Effector memory CD8-positive, alpha-beta T cell (primary cell): ENCODE data around the gene SCNN1A.
A peak's percentile ranks its signal among the peaks of the same experiment; 100 is the strongest.

Source experiments
- ATAC-seq: fragments of 150-1000 bp; cut with Tn5 transposase; replicated peaks from 2 replicates; pipeline ENCODE4 v1.10.0; 2021; ENCODE audit warnings: mild to moderate bottlenecking, moderate library complexity
- DNase-seq, 3 experiments: peaks; one replicate each; pipeline ENCODE4 v3.0.0; 2021
- H3K27ac Mint-ChIP-seq, 2 donors: one replicate each; pipeline ENCODE4 v1.8.0; 2022; ENCODE audit warnings: mild to moderate bottlenecking in 2 of 2, mixed read lengths in 2 of 2, moderate library complexity in 2 of 2
- H3K27me3 Mint-ChIP-seq, 2 donors: one replicate each; pipeline ENCODE4 v1.8.0; 2022; ENCODE audit warnings: mixed read lengths in 2 of 2
- H3K36me3 Mint-ChIP-seq: one replicate; pipeline ENCODE4 v1.8.0; 2022; ENCODE audit warnings: mild to moderate bottlenecking, moderate library complexity, mixed read lengths; ENCODE audit not compliant: insufficient read depth
- H3K4me1 Mint-ChIP-seq, 2 donors: one replicate each; pipeline ENCODE4 v1.8.0; 2022; ENCODE audit warnings: low read depth in 2 of 2, mixed read lengths in 2 of 2
- H3K4me3 Mint-ChIP-seq, 2 donors: one replicate each; pipeline ENCODE4 v1.8.0; 2022; ENCODE audit warnings: mild to moderate bottlenecking in 2 of 2, mixed read lengths in 2 of 2, moderate library complexity in 2 of 2
- H3K9me3 Mint-ChIP-seq, 2 donors: one replicate each; pipeline ENCODE4 v1.8.0; 2022; ENCODE audit warnings: mixed read lengths in 2 of 2
- total RNA-seq, 9 experiments: gene quantifications; one replicate each; lab custom pipeline; 2026; lab: John Stamatoyannopoulos, UW

The SCNN1A gene
- 0 to 1.3 (median 0.06) reads per million in 9 experiments for total RNA-seq

DNA sequence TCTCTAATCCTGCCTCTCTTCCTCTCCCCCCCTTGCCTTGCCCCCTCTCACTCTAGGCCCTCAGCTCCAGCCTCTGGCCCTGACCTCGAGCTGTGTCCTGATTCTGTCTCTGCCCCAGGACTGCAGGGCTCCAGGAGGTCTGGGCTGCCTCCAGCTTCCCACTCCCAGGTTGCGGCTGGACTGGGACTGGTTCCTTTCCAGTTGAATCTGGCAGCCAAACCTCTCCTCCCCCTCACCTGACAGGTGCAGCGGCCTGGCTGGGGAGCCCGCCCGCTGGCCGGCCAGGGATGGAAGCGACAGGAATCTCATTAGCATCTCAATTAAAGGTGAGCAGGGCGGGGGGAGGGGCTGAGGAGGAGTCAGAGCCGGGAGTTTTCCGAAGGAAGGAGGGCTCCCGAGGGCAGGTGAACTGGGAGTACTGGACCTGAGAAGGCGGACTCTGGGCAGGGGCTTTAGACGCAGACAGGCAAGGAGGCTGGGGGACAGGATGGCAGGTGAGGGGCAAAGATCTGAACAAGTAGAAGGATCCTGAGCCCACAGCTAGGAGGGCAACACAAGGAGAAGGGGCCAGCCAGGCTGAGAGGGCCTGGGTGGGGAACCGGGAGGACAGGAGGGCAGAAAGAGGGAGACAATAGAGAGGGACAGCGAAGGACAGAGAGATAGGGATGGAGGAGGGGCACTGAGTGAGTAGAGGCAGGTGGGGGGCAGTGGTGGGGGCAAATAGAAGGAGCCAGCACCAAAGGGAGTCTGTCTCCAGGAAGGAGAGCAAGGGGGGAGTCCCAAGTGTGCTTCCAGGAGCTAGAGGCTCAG is at the start of gene SCNN1A:
TSS of gene SCNN1A (minus strand) at position 295 of the 810 bp plus-strand sequence. CDS start 780 bp downstream, outside the sequence.
- no peak for DNase-seq
- peak within 1 kb of the TSS; percentile 57 to 69 for H3K4me3 Mint-ChIP-seq
- H3K9me3 Mint-ChIP-seq, result no peaks in the 10 kb centered on the region
- peak within 1 kb of the TSS; percentile 55 to 71 for H3K27ac Mint-ChIP-seq
- no peaks in the 10 kb centered on the region for H3K36me3 Mint-ChIP-seq
- ATAC-seq, result no peak
- peaks cover 5 to 12% of the 10 kb centered on the region in 2 donors for H3K27me3 Mint-ChIP-seq
- peaks cover 11 to 27% of the 10 kb centered on the region in 2 donors for H3K4me1 Mint-ChIP-seq

- no peak overlapping the region for H3K4me3 Mint-ChIP-seq
- peaks cover 16% of the 10 kb centered on the region for H3K36me3 Mint-ChIP-seq
- peaks cover 25 to 30% of the 10 kb centered on the region in 2 donors for H3K4me1 Mint-ChIP-seq
- DNase-seq (no peak), ATAC-seq (no peak)
- H3K9me3 Mint-ChIP-seq, result no peaks in the 10 kb centered on the region
- H3K27me3 Mint-ChIP-seq, result no peaks in the 10 kb centered on the region
- H3K27ac Mint-ChIP-seq, result peak overlapping the region in 1 of 2 donors; percentile 60
Measured at GRCh38 chr12:6424866-6425265, 49.5 kb upstream of the SCNN1A start.

GRCh38 chr12:6424008-6424347 is 48.6 kb upstream of the SCNN1A start:
- H3K36me3 Mint-ChIP-seq, result peaks cover 19% of the 10 kb centered on the region
- no peak overlapping the region for H3K4me3 Mint-ChIP-seq
- no peak for ATAC-seq
- H3K9me3 Mint-ChIP-seq, result no peaks in the 10 kb centered on the region
- no peak for DNase-seq
- no peaks in the 10 kb centered on the region for H3K27me3 Mint-ChIP-seq
- H3K4me1 Mint-ChIP-seq, result peaks cover 25 to 27% of the 10 kb centered on the region in 2 donors
- H3K27ac Mint-ChIP-seq, result peak overlapping the region; percentile 16 to 35

- no peaks in the 10 kb centered on the region for H3K27me3 Mint-ChIP-seq
- H3K9me3 Mint-ChIP-seq, result no peaks in the 10 kb centered on the region
- ATAC-seq, result peak; percentile 83
- no peak overlapping the region for H3K4me3 Mint-ChIP-seq
- peak overlapping the region; percentile 16 to 35 for H3K27ac Mint-ChIP-seq
- peaks cover 25 to 27% of the 10 kb centered on the region in 2 donors for H3K4me1 Mint-ChIP-seq
- peaks cover 22% of the 10 kb centered on the region for H3K36me3 Mint-ChIP-seq
- peak; percentile 70 to 77 (median 74) for DNase-seq
Measured at GRCh38 chr12:6423267-6424007, 48.1 kb upstream of the SCNN1A start.

DNA sequence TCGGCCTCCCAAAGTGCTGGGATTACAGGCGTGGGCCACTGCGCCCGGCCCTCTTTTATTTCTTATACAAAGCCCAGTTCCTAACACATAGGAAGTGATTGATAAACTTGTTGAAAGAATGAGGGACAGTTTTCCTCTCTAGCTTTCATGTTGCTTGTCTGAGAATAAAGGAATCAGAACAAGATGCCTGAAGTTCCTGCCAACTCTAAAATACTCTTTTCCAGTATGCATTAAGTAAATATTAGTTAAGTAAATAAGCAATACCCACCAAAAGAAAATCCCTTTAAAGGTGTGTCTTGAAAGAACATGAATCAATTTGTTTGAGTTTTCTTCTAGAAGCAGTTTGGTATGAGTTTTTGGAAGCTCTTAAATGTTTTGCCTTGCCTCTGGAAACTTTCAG is 45.0 kb upstream of the SCNN1A start:
- Mint-ChIP-seq H3K27ac (no peak overlapping the region), H3K4me3 (no peak overlapping the region), H3K27me3 (no peaks in the 10 kb centered on the region), H3K4me1 (peaks cover 9 to 12% of the 10 kb centered on the region in 2 donors), H3K9me3 (no peaks in the 10 kb centered on the region), H3K36me3 (peaks cover 10% of the 10 kb centered on the region)
- ATAC-seq (no peak), DNase-seq (no peak)

- no peak for DNase-seq
- no peak overlapping the region for H3K4me3 Mint-ChIP-seq
- no peaks in the 10 kb centered on the region for H3K27me3 Mint-ChIP-seq
- H3K27ac Mint-ChIP-seq, result no peak overlapping the region
- H3K4me1 Mint-ChIP-seq, result peaks cover 6 to 10% of the 10 kb centered on the region in 2 donors
- H3K9me3 Mint-ChIP-seq, result no peaks in the 10 kb centered on the region
- no peak for ATAC-seq
- peaks cover 9% of the 10 kb centered on the region for H3K36me3 Mint-ChIP-seq
Measured at GRCh38 chr12:6418796-6419195, 43.4 kb upstream of the SCNN1A start.

- Mint-ChIP-seq H3K27ac (no peak overlapping the region), H3K4me3 (no peak overlapping the region), H3K36me3 (peaks cover 6% of the 10 kb centered on the region), H3K27me3 (no peaks in the 10 kb centered on the region), H3K4me1 (peaks cover 0 to 4% of the 10 kb centered on the region in 2 donors), H3K9me3 (no peaks in the 10 kb centered on the region)
- DNase-seq (no peak), ATAC-seq (no peak)
Measured at GRCh38 chr12:6416596-6416995, 41.2 kb upstream of the SCNN1A start.

DNA sequence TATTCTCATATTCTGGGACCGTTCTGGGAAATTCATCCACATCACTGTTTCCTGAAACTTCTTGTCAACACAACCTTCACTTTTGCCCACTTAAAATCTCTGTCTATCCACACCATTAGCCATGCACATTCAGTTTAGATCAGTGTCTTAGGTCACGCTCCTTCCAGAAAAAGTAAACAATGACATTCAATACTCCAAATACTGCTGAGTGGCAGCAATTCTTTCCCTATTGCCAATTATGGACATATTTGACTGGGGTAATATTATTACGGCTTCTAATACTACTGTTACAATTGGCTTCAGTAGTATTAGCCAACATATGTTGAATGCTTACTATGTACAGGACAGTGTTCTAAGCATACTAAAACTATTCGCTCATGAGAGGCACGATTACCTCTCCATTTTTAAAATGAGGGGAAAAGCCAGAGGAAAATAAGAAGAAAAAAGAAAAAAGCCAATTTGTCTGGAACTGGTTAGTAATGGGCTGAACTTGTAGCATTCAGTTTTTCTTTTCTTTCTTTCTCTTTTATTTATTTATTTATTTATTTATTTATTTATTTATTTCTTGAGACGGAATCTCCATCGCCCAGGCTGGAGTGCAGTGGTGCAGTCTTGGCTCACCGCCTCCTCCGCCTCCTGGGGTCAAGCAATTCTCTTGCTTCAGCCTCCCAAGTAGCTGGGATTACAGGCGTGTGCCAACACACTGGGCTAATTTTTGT is 32.0 kb upstream of the SCNN1A start:
- Mint-ChIP-seq H3K36me3 (no peaks in the 10 kb centered on the region), H3K4me1 (no peaks in the 10 kb centered on the region), H3K27me3 (peaks cover 4 to 6% of the 10 kb centered on the region in 2 donors), H3K4me3 (no peak overlapping the region), H3K27ac (no peak overlapping the region), H3K9me3 (no peaks in the 10 kb centered on the region)
- DNase-seq (no peak), ATAC-seq (no peak)

GRCh38 chr12:6405963-6406362 is 30.6 kb upstream of the SCNN1A start:
- H3K9me3 Mint-ChIP-seq, result no peaks in the 10 kb centered on the region
- H3K36me3 Mint-ChIP-seq, result no peaks in the 10 kb centered on the region
- H3K27me3 Mint-ChIP-seq, result peaks cover 4 to 6% of the 10 kb centered on the region in 2 donors
- no peak overlapping the region for H3K4me3 Mint-ChIP-seq
- DNase-seq (no peak), ATAC-seq (no peak)
- H3K4me1 Mint-ChIP-seq, result no peaks in the 10 kb centered on the region
- no peak overlapping the region for H3K27ac Mint-ChIP-seq

GRCh38 chr12:6404390-6404789 is 29.0 kb upstream of the SCNN1A start:
- no peaks in the 10 kb centered on the region for H3K4me1 Mint-ChIP-seq
- no peak for ATAC-seq
- no peaks in the 10 kb centered on the region for H3K9me3 Mint-ChIP-seq
- H3K36me3 Mint-ChIP-seq, result no peaks in the 10 kb centered on the region
- DNase-seq, result no peak
- no peak overlapping the region for H3K4me3 Mint-ChIP-seq
- peaks cover 3 to 6% of the 10 kb centered on the region in 2 donors for H3K27me3 Mint-ChIP-seq
- no peak overlapping the region for H3K27ac Mint-ChIP-seq

- H3K36me3 Mint-ChIP-seq, result no peaks in the 10 kb centered on the region
- H3K27me3 Mint-ChIP-seq, result no peaks in the 10 kb centered on the region
- no peak for ATAC-seq
Measured at GRCh38 chr12:6399884-6400644, 24.7 kb upstream of the SCNN1A start.

DNA sequence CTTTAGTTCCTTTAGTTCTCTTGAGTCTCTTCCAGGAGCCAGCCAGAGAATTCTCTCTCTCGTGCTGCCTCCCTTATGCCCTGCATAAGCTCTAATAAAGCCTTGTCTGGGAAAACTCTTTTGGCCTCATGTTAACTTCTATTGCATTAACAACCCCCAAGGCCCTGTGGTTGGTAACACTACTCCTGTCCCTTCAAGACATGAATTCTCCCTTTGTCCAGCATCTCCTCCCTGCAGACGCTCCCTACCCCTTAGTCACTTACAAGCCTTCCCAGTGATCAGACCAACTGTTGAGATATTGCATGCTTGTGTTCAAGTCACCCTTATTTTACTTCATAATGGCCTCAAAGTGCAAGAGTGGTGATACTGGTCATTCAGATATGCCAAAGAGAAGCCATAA is 20.7 kb upstream of the SCNN1A start:
- Mint-ChIP-seq H3K4me1 (no peaks in the 10 kb centered on the region), H3K27ac (no peak overlapping the region), H3K9me3 (no peaks in the 10 kb centered on the region), H3K27me3 (no peaks in the 10 kb centered on the region), H3K36me3 (no peaks in the 10 kb centered on the region), H3K4me3 (no peak overlapping the region)
- DNase-seq (no peak), ATAC-seq (no peak)

More at GRCh38 chr12:6399884-6400644, 24.7 kb upstream of the SCNN1A start:
- Mint-ChIP-seq H3K4me1 (no peaks in the 10 kb centered on the region), H3K9me3 (no peaks in the 10 kb centered on the region), H3K27ac (no peak overlapping the region), H3K4me3 (no peak overlapping the region)
- DNase-seq, result no peak

- ATAC-seq, result no peak
- H3K27ac Mint-ChIP-seq, result no peak overlapping the region
Measured at GRCh38 chr12:6394398-6394797, 19.0 kb upstream of the SCNN1A start.

More at GRCh38 chr12:6394398-6394797, 19.0 kb upstream of the SCNN1A start:
- DNase-seq, result no peak
- H3K4me1 Mint-ChIP-seq, result no peaks in the 10 kb centered on the region
- no peaks in the 10 kb centered on the region for H3K9me3 Mint-ChIP-seq
- H3K4me3 Mint-ChIP-seq, result no peak overlapping the region
- H3K36me3 Mint-ChIP-seq, result no peaks in the 10 kb centered on the region
- no peaks in the 10 kb centered on the region for H3K27me3 Mint-ChIP-seq
